Esophagus muscularis mucosa (tissue), 3 donors: ENCODE measurements around the gene PDCD6IP.

ENCODE experiments used
- EP300 ChIP-seq: sonication (generic); formaldehyde crosslinking; IDR thresholded peaks from one replicate; pipeline ENCODE4 v1.6.1; 2017; ENCODE audit warnings: antibody characterized with exemption
- TF ChIP-seq, protein P1 (sequence below), 3 experiments: fragments of 200-600 bp in 2 of 3; fragments of 450-650 bp in 1 of 3; sonication (generic) in 2 of 3; IDR thresholded peaks; one replicate each; pipeline ENCODE4 v1.5.1; 2017 to 2019; ENCODE audit warnings: antibody characterized with exemption in 3 of 3, mild to moderate bottlenecking in 2 of 3, moderate library complexity in 1 of 3

- TF ChIP-seq, protein P1, sequence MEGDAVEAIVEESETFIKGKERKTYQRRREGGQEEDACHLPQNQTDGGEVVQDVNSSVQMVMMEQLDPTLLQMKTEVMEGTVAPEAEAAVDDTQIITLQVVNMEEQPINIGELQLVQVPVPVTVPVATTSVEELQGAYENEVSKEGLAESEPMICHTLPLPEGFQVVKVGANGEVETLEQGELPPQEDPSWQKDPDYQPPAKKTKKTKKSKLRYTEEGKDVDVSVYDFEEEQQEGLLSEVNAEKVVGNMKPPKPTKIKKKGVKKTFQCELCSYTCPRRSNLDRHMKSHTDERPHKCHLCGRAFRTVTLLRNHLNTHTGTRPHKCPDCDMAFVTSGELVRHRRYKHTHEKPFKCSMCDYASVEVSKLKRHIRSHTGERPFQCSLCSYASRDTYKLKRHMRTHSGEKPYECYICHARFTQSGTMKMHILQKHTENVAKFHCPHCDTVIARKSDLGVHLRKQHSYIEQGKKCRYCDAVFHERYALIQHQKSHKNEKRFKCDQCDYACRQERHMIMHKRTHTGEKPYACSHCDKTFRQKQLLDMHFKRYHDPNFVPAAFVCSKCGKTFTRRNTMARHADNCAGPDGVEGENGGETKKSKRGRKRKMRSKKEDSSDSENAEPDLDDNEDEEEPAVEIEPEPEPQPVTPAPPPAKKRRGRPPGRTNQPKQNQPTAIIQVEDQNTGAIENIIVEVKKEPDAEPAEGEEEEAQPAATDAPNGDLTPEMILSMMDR (IDR thresholded peaks at IDR 0.05): no peak
- TF ChIP-seq EP300: no peak
Observed at GRCh38 chr3:33898901-33899300, 100.5 kb downstream of the PDCD6IP start.
